Measurements from ENCODE around the gene PPP1R12B.
"Not testable (repeated sequence)": the region's sequence is repeated elsewhere in the genome, so short reads cannot be mapped to it uniquely, and the experiment has no call there.

Gene PPP1R12B

DNA sequence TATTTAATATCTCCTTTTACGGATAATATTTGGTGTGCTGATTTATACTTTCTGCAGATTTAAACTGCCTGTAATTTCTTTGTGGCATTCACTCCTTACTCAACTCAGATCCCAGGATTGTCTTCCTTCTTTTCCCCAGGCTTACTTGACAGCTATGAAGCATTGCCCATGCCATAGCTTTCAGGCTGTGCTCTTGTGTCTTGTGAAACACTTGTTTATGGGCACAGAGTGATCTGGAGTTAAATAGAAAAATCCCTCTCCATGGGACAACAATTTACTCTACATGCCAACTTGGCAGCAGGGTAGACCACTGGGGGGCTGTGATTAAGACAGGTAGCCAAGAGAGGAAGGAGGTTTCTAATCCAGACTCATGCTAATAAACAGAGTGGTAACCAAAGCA is 57.4 kb downstream of the PPP1R12B start:
- no peak for DNase-seq

DNA sequence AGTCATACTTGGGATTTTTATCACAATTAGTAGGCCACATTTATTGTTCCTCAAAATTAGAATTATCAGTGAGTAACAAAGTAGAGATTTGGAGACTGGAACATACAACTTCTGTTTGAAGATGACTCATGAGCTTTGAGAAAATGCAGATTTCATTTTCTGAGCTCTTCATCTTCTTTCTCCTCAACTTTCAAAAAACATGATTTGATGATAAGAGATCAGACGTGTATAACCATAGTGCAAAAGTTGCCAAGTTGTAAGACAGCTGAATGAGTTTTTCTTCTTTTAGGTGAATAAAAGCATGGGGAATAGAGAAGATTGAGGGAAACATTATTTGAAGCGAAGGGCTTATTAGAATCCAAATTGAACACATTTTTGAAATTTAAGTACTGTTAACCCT is 58.4 kb downstream of the PPP1R12B start:
- not testable (repeated sequence) for DNase-seq

DNA sequence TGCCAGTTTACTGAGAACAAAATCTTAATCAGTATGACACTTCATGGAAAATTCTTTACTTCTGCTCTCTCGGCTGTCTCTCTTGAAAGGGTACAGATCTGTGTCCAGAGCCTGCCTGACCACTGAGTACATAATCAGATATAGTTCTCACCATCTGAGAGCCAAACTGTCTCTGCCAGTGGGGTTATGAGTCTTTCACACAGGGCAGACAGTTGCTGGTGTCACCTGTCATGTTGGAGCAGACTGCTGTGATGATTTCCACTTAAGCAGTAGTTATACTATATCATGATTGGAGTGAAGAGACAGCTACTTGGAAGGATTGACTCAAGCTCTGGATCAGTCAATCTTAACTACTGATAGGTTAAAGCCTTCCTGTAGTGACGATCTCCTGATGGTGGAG is 58.9 kb downstream of the PPP1R12B start:
- not testable (repeated sequence) for DNase-seq

DNA sequence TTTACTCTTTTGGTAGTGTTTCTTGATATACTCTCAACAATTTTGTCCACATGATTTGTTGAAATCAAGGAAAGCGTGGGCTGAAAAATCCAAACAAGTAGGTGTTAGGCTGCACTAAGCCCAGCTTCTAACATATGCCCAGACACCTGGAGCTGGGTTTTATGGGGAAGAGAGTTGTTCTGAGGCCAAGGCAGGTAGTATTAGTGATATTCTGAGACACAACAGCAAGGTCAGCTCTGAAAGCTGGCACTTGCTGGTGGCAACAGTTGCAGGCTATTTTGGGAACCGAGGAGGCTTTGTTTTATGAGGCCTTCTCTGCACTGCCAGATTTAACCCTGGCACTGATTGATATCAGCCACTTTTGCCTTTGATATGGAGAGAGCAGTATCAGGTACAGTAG is 61.8 kb downstream of the PPP1R12B start:
- DNase-seq: not testable (repeated sequence)

DNA sequence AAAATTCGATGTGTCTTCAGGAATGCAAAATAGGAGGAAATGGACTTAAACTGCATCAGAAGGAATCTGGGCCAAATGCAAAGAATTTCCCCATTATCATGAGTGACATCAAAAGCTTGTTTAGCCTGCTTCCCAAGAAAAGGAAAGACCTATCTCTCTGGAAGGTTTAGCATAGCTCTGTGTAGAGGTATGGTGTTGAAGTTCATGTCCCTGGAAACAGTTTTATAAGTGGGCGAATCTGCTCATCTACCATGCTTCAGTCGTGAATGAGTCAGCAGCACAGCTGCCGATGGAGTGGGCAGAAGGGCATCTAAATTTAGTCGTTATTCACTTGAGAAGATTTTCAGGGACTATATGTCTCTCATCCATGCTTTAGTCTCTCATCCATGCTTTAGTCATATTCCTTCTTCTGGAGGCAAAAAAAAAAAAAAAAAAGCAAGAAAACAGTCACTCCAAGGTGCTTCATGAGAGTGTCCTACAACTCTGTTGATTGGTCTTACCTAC is 62.4 kb downstream of the PPP1R12B start:
- DNase-seq: not testable (repeated sequence)

DNA sequence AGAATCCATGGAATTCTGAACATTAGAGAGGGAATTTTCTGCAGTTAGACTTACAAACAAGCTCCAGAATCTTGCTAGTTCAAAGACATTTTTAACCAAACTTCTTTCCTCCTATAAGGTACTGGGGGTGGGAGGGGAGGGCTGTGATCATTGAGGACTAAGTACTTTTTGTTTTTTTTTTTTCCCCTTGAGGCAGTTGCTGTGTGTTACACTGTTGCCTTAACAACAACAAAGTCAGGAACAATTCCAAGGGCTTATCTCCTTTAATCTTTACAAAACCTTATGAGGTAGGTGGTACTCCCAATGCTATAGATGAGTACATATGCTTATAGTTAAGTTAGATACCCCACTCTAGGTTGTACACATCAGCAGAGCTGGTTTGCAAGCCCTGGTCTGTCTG is 62.9 kb downstream of the PPP1R12B start:
- no peak for DNase-seq

DNA sequence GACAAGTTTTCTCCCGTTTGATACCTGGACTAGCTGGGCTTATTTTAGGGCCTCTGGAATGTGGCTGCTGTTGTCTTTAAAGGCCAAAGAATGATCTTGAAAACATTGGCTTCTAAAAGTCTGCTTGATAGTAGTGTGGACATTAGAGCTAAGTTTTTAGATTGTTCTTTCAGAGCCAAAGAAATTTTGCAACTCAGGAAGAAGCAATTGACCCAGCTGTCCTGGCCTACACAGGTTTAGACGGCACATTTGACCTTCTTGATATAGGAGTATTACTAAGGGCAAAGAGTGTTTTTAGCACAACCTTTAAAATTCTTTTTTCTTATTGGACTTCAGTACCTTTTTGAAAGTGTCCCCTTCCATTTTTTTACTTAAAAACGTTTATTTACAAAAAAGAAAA is 63.9 kb downstream of the PPP1R12B start:
- DNase-seq: not testable (repeated sequence)

DNA sequence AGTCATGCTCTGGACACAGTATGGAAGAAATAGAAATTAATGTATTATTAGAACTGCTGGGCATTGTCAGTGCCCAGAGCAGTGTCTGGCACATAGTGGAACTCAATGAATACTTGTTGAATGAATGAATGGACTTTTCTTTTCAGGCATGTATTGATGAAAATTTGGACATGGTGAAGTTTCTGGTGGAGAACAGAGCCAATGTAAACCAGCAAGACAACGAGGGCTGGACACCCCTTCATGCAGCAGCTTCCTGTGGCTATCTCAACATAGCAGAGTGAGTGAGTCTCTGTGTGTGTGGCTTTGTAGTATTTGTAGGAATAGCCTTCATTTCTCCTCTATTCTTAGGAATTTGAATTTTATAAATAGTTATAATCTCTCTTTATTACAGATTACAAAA is 68.1 kb downstream of the PPP1R12B start:
- DNase-seq: no peak

DNA sequence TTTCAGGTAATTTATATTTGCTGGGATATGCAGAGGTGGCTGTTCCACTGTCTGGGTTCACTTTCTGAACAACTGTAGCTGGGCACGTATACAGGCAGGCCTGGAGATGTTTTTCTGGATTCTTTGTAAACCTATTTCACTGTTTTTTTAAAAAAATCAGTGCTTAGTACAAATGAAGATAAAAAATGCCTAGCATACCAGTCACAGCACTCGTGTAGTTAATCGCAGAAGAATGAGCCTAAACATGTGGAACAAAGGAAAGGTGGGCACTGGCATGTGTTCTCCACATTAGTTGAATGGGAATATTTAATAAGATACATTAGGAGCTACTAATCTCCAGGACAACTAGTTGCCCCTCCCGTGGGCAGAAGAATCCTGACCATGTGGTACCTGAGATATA is 68.6 kb downstream of the PPP1R12B start:
- DNase-seq: not testable (repeated sequence)

DNA sequence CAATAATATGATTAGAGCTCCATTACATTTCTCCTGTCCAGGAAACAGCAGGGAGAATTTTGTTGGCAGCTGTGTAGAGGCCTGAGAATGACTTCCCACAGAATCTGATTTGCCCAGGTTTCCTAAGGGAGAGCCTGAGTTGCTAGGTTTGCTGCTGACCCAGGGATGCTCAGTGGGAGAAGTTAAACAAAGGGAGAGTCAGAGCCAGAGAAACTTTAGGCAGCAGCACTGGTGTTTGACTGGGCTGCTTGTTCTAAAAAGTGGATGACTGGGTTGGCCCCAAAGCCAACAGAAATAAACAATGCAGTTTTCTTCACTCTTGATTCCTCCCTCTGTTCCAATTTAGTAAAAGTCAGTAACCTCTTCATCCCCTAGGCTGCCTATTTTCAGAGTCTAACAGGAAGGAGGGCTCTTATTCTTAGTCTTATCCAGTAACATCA is 69.3 kb downstream of the PPP1R12B start:
- not testable (repeated sequence) for DNase-seq

DNA sequence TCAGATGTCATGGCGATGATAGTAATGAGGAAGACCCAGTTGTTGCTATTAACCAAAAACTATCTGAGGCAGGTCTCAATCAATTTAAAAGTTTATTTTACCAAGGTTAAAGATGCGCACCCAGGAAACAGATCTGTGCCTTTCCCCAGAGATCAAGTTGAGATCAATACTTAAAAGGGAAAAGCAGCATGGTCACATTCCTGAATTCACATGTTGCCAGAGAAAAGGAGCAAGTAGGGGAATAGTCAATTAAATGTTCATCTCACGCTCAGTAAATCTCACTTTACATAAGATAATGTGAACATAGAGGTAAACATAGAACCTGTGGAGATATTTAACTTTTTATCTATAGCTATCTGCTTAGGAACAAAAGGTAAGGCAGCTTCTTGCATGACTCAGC is 71.2 kb downstream of the PPP1R12B start:
- not testable (repeated sequence) for DNase-seq

DNA sequence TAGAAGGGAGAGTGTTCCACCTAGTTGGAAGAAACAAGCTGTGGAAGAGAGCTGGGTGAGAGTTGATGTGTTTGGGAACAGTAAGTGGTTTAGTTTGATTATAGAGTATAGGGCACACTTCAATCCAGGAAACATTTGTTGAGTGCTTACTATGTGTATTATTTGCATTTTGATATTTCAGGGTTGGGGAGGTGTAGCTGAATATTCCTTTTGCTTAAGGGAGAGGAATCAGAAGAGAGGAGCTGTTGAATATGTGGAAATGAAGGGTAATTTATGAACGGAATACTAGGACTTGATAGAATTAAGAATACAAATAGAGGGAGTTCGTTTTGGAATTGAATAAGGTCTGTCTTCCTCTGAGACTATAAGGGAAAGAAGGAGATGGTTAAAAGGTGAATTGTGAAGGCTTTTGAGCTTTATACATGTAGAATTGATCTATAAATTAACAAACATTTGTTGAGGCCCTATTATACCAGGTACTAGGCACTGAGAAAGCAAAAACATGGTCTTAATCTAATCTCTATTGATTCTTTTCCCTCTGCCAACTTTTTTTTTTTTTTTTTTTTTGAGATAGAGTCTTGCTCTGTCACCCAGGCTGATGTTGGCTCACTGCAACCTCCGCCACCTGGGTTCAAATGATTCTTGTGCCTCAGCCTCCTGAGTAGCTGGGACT is 72.1 kb downstream of the PPP1R12B start:
- not testable (repeated sequence) for DNase-seq

DNA sequence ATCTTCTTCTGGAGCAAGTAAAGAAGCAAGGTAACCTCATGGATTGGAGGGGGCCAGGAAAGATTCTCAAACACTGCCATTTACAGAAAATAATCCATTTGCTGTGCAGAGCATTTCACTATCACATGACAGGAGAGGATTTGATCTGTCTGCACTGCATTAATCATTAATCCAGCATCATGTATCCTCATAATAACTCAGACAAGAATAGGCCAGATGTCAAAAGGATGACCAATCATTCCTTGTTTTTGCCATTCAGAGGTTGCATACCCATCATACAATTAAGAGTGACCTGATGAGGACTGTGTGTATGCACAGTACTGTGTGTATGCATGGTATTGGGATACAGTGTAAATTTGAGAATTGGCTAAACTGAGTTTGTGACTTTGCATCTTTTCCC is 74.2 kb downstream of the PPP1R12B start:
- DNase-seq: not testable (repeated sequence)

DNA sequence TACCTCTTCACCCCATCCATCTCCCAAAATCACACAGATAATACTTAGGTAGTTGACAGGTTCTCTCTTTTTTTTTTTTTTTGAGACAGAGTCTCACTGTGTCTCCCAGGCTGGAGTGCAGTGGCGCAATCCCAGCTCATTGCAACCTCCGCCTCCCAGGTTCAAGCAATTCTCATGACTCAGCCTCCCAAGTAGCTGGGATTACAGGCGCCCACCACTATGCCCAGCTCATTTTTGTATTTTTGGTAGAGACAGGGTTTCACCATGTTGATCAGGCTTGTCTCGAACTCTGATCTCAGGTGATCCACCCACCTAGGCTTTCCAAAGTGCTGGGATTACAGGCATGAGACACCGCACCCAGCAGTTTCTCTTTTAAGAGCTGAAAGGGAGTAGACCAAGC is 75.8 kb downstream of the PPP1R12B start:
- not testable (repeated sequence) for DNase-seq

DNA sequence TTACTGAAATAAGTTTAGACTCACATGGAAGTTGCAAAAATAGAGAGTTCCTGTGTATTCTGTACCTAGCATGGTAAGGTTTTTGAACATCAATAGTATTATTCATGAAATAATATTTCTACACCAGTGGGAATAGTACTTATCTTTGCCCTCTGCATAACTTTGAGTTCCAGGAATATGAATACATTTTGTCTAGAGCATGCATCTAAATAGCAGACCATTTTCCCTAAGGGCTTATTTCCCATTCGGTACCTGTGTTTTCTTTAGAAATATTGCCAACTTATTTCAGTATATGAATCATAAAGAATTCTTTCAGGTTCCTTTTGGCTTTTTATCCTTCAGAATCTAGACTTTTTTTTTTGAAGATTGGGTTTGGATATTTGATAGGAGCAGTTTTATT is 81.6 kb downstream of the PPP1R12B start:
- DNase-seq: not testable (repeated sequence)

DNA sequence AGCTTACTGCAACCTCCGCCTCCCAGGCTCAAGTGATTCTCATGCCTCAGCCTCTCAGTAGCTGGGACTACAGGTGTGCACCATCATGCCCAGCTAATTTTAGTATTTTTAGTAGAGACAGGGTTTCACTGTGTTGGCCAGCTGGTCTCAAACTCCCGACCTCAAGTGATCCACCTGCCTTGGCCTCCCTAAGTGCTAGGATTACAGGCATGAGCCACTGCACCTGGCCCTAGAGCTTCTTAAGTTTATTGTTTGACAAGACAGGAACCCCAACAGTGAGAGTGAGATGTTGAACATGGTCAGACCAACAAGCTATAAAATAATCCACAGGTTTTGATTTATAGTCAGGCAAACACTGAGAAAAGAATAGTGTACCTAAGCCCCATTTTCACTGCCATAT is 83.8 kb downstream of the PPP1R12B start:
- not testable (repeated sequence) for DNase-seq

DNA sequence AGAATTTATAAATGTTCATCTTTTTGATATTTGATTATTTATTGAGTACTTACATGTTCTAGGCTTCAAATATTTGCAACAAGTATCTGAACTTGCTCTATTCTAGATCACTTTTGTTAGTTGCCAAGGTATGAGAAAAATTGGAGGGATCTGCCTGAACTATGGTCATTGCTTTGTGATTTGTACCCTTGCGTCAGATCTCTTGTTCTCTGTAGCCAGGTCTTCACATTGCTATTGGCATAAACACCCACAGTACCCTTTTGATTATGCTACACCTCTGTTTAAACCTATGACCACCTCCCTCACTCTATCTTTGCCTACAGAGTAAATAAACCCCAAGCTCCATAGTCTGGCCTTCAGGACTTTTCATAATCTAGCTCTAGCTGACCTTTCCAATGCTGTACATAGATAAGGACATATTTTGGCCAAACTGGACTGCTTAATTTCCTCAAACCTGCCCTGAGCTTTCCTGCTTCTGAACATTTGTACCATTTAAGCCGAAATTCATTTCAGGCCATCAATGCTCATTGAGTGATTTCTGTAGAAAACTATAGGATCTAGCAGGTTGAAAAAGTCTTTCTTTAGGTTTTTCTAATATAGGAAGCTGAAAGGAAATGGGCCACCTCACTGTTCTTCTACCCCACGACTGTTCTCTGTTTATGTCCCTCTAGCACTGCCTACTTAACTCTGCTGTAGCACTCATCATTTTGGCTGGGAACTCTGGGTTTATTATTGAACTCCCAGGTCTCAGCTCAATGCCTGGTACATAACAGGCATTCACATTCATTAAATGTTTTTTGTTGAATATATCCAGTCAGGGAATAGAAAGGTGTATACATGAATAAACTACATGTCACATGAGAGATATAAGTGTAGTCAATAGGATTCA is 84.9 kb downstream of the PPP1R12B start:
- DNase-seq: no peak

DNA sequence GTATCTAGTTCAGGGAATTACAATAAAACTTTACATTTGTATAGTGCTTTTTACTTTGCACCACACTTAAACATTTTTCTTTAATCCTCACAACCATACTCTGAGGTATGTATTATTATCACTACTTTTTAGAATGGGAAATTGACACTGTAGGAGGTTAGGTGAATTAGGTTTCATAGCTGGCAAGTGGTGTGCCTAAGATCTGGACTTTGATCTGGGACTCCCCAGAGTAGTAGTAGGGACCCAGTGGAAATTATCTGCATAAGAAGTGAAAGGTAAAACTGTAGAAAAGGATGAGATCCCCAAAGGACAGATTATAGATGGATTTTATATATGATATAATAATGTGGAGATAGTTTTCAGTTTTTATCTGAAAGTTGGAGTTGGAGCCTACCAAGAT is 85.6 kb downstream of the PPP1R12B start:
- no peak for DNase-seq

DNA sequence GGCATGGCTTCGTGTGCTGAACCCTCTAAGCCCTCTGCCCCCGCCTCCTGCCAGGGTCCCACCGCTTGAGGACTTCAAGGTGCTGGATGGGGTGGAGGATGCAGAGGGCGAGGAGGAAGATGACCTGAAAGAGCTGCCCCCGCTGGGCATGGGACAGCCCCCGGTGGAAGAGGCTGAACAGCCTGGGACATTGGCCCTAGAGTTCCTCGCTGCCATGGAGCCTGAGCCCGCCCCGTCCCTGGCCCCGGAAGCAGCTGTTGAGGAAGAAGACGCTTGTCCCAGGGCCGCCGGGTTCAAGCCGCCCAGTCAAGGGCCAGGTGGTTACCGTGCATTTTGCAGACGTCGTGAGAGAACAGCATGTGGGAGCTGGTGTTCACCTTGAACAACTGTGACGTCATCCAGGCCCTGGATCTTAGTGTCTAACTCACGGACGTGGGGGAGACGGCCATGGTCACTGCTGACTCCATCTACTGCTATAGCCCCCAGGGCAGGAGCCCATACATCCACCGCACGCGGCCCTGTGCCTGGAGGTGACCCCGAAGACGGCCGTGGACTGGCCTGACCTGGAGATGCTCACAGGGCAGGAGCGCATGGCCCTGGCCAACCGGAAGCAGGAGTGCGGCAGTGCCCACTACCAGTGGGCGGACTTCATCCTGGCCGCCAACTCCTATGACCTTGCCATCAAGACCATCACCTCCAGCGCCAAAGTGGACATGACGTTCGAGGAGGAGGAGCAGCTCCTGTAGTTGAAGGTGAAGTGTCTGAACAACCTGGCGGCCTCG is 90.1 kb downstream of the PPP1R12B start:
- DNase-seq: no peak

DNA sequence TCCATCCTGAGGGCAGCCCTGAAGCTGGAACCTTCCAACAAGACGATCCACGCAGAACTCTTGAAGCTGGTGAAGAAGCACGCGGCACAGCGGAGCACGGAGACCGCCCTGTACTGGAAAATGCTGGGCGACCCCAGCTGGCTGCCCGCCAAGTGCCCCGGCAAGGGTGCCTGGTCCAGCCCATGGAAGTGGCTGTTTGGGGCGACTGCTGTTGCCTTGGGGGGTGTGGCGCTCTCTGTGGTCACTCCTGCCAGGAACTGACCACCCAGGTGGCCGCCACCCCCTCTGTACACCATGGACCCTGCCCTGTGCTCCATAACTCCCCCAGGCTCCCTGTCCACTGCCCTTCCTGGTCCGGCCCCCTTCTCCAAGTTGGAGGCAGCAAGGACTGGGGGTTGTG is 90.8 kb downstream of the PPP1R12B start:
- DNase-seq: no peak

DNA sequence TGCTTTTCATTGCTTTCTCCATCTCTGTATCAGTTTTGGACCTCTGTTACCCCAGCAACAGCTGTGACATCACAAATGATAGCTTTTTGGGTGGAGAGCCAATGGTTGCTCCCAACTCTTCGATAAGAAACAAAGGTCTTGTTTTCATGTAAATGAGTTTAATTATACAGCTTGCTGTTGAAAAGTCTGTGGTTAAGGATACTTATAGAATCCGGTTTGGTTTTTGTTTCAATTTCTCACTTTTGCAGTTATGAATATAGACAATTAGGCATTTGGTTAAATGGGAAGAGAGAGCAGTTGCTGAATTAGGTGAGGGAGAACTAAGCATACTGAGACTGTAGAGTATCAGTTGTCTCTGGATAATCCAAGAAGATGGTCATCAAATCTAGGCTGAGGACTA is 99.6 kb downstream of the PPP1R12B start:
- not testable (repeated sequence) for DNase-seq

DNA sequence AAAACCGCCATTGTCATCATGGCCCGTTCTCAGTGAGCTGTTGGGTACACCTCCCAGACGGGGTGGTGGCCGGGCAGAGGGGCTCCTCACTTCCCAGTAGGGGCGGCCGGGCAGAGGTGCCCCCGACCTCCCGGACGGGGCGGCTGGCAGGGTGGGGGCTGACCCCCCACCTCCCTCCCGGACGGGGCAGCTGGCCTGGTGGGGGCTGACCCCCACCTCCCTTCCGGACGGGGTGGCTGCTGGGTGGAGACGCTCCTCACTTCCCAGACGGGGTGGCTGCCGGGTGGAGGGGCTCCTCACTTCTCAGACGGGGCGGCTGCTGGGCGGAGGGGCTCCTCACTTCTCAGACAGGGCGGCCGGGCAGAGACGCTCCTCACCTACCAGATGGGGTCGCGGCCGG is 103.1 kb downstream of the PPP1R12B start:
- DNase-seq: not testable (repeated sequence)

DNA sequence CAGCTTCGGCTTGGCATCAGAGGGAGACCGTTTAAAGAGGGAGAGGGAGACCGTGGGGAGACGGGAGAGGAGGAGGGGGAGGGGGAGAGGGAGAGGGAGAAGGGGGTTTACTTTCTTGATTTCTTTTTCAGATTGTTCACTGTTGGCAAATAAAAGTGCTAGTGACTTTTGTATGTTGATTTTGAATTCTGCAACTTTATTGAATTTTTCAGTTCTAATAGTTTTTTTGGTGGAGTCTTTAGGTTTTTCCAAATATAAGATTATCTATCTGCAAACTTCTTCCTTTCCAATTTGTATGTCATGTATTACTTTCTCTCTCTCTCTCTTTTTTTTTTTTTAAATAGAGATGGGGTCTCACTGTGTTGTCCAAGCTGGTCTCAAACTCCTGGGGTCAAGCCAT is 104.0 kb downstream of the PPP1R12B start:
- no peak for DNase-seq

All from DMS79 treated with DMSO at 0.1 percent for 48 hours (cell line).